Hepatocyte (in vitro differentiated cells): ENCODE data around the gene LRRC3B. TPM values are rescaled to one million over a fixed set of nuclear protein-coding genes. Genes with fewer than 3 reads are reported as not detected.

Experiments
- DNase-seq: peaks from one replicate; pipeline ENCODE4 v3.0.0-alpha.2; 2016; ENCODE audit warnings: low spot score
- H2AFZ ChIP-seq: fragments of 200-600 bp; sonication (generic); 2 replicates; pipeline ENCODE4 v1.6.0; 2016; ENCODE audit warnings: antibody characterized with exemption, mild to moderate bottlenecking
- H3K27ac ChIP-seq: fragments of 200-600 bp; sonication (generic); 2 replicates; pipeline ENCODE4 v1.5.1; 2016; ENCODE audit warnings: mild to moderate bottlenecking
- H3K27me3 ChIP-seq: fragments of 200-600 bp; sonication (generic); 2 replicates; pipeline ENCODE4 v1.6.1; 2016
- H3K36me3 ChIP-seq: fragments of 200-600 bp; sonication (generic); replicated peaks from 2 replicates; pipeline ENCODE4 v1.5.1; 2016; ENCODE audit warnings: low read depth; ENCODE audit not compliant: insufficient read depth
- H3K4me1 ChIP-seq: fragments of 200-600 bp; sonication (generic); 2 replicates; pipeline ENCODE4 v1.5.1; 2016; ENCODE audit warnings: mild to moderate bottlenecking, moderate library complexity; ENCODE audit not compliant: insufficient read depth
- H3K4me2 ChIP-seq: fragments of 200-600 bp; sonication (generic); 2 replicates; pipeline ENCODE4 v1.6.0; 2016
- H3K4me3 ChIP-seq: fragments of 200-600 bp; sonication (generic); 2 replicates; pipeline ENCODE4 v1.5.1; 2016; ENCODE audit warnings: mild to moderate bottlenecking
- H3K79me2 ChIP-seq: fragments of 200-600 bp; sonication (generic); 2 replicates; pipeline ENCODE4 v1.6.0; 2017; ENCODE audit warnings: mild to moderate bottlenecking
- H3K9me2 ChIP-seq: fragments of 200-600 bp; sonication (generic); replicated peaks from 2 replicates; pipeline ENCODE4 v1.6.0; 2017; ENCODE audit warnings: mild to moderate bottlenecking; ENCODE audit not compliant: insufficient read depth
- H3K9me3 ChIP-seq: fragments of 200-600 bp; sonication (generic); 2 replicates; pipeline ENCODE4 v1.5.1; 2016; ENCODE audit warnings: low read depth, mild to moderate bottlenecking
- H4K20me1 ChIP-seq: fragments of 200-600 bp; sonication (generic); 2 replicates; pipeline ENCODE4 v1.6.0; 2016; ENCODE audit warnings: mild to moderate bottlenecking; ENCODE audit not compliant: insufficient read depth, poor library complexity, severe bottlenecking
- EZH2 ChIP-seq: fragments of 200-600 bp; sonication (generic); IDR thresholded peaks from 2 replicates; pipeline ENCODE4 v1.6.1; 2016; ENCODE audit warnings: antibody characterized with exemption, mild to moderate bottlenecking, borderline replicate concordance
- EZH2phosphoT487 ChIP-seq: fragments of 200-600 bp; sonication (generic); IDR thresholded peaks from one replicate; pipeline ENCODE4 v1.6.1; 2018; ENCODE audit warnings: antibody characterized with exemption, mild to moderate bottlenecking, low read depth, moderate library complexity; ENCODE audit not compliant: unreplicated experiment, severe bottlenecking
- WGBS: methylation state at CpG from one replicate; pipeline ENCODE4 v1.1.6; 2016; ENCODE audit warnings: low lambda C conversion rate; ENCODE audit errors: missing lambda C conversion rate; 5-methylcytosine and 5-hydroxymethylcytosine counted together
- polyA plus RNA-seq: library from polyadenylated mRNA; unstranded; fragments of >200 nt; fragmentation: Nextera tagmentation; extraction: Ambion mirVana; gene quantifications from 2 replicates; pipeline ENCODE4 v1.2.1, GENCODE V29; 2016
- total RNA-seq: library from RNA; depleted of rRNA; stranded (reverse); fragments of >200 nt; gene quantifications from 2 replicates; pipeline ENCODE4 v1.2.3, GENCODE V29; 2014
- TF ChIP-seq, protein P1 (sequence below): fragments of 200-600 bp; sonication (generic); IDR thresholded peaks from 2 replicates; pipeline ENCODE4 v1.5.1; 2016; ENCODE audit warnings: antibody characterized with exemption, mild to moderate bottlenecking; ENCODE audit not compliant: poor library complexity

LRRC3B gene
- total and polyA plus RNA-seq, 2 experiments from 2014 or later = 1.7 to 5.9 TPM

DNA sequence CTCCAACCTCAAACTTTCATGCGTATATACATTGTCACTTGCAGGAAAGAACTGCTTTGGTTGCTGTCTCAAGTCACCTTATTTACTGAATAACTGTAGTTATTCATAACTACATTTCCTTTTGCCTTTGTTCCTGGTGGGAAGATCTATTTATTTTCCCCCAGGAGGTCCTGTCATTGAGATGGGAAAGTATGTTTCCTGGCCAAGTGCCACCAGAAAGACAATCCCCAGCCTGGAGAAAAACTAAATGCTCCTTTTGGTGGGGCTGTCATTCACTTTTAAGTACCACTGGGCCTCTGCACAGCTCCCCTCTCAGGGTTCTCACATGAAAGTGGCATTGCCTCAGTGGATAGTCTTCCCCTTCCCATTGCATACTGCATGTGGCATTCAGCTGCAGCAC, 59.8 kb downstream of the LRRC3B start:
- DNase-seq = no peak
- Histone ChIP-seq H3K79me2 (no peaks in the 10 kb centered on the region), H3K4me3 (no peak overlapping the region), H3K9me3 (no peaks in the 10 kb centered on the region), H3K36me3 (no peaks in the 10 kb centered on the region), H4K20me1 (no peaks in the 10 kb centered on the region), H3K27ac (no peak overlapping the region), H2AFZ (no peak overlapping the region), H3K4me1 (no peaks in the 10 kb centered on the region), H3K27me3 (no peaks in the 10 kb centered on the region), H3K4me2 (no peak overlapping the region), H3K9me2 (no peaks in the 10 kb centered on the region)
- no peak for TF ChIP-seq EZH2phosphoT487
- TF ChIP-seq, protein P1, sequence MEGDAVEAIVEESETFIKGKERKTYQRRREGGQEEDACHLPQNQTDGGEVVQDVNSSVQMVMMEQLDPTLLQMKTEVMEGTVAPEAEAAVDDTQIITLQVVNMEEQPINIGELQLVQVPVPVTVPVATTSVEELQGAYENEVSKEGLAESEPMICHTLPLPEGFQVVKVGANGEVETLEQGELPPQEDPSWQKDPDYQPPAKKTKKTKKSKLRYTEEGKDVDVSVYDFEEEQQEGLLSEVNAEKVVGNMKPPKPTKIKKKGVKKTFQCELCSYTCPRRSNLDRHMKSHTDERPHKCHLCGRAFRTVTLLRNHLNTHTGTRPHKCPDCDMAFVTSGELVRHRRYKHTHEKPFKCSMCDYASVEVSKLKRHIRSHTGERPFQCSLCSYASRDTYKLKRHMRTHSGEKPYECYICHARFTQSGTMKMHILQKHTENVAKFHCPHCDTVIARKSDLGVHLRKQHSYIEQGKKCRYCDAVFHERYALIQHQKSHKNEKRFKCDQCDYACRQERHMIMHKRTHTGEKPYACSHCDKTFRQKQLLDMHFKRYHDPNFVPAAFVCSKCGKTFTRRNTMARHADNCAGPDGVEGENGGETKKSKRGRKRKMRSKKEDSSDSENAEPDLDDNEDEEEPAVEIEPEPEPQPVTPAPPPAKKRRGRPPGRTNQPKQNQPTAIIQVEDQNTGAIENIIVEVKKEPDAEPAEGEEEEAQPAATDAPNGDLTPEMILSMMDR = no peak
- TF ChIP-seq EZH2 = no peak
- WGBS = 96% methylated on average over 1 of the region's 1 CpG

DNA sequence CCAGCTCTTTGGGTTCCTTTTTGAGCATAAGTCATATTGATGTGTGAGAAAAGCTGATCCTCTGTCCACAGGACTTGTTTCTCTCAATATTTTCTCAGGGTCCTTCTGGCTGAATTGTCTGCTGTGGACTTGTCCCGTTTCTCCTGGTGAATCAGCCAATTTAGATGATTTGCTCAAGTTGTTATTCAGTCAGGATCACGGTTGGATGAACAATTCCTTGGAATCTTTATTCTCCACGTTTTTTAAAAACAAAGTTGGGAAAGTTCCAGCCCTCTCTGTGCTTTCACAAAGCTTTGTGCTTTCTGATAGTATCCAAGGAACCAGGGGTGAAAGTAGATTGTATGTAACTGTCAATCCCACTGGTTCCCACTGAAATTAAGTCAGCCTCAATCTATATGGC, 61.3 kb downstream of the LRRC3B start:
- no peak for TF ChIP-seq EZH2
- TF ChIP-seq EZH2phosphoT487 = no peak
- TF ChIP-seq, protein P1 = no peak
- no peak overlapping the region for H3K27ac ChIP-seq

DNA sequence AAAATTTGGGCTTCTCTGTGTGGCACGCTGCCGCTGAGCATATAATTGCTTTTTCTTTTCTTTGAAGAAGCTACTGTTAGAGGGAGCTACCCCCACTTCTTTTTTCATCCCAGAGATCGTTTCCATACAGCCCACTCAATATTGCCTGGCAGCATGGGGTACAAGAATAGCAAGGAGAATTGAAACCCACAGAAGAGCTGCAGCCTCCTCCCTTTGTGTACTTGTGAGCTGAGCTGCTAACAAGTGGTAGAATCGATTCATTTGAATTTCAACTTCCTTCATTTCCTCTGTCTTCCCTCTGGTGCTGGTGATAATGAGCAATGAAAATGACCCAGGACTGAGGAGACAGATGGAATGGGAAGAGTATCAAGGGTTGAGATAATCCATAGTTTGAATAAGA, 64.9 kb downstream of the LRRC3B start:
- TF ChIP-seq EZH2phosphoT487 (no peak), EZH2 (no peak)
- TF ChIP-seq, protein P1 = no peak
- Histone ChIP-seq H2AFZ (no peak overlapping the region), H3K9me3 (no peaks in the 10 kb centered on the region), H3K36me3 (no peaks in the 10 kb centered on the region), H3K27me3 (no peaks in the 10 kb centered on the region), H3K4me1 (no peaks in the 10 kb centered on the region), H3K79me2 (no peaks in the 10 kb centered on the region), H3K27ac (no peak overlapping the region), H3K4me3 (no peak overlapping the region), H4K20me1 (no peaks in the 10 kb centered on the region), H3K9me2 (no peaks in the 10 kb centered on the region), H3K4me2 (no peak overlapping the region)
- no peak for DNase-seq
- 90% methylated on average over 4 of the region's 4 CpGs for WGBS

More for the DNA sequence above, 61.3 kb downstream of the LRRC3B start:
- no peaks in the 10 kb centered on the region for H3K36me3 ChIP-seq
- no peak overlapping the region for H2AFZ ChIP-seq
- no peaks in the 10 kb centered on the region for H3K4me1 ChIP-seq
- no peak overlapping the region for H3K4me2 ChIP-seq
- no peak overlapping the region for H3K4me3 ChIP-seq
- H3K79me2 ChIP-seq = no peaks in the 10 kb centered on the region
- 78% methylated on average over 3 of the region's 3 CpGs for WGBS
- no peak for DNase-seq
- no peaks in the 10 kb centered on the region for H4K20me1 ChIP-seq
- no peaks in the 10 kb centered on the region for H3K9me3 ChIP-seq
- no peaks in the 10 kb centered on the region for H3K9me2 ChIP-seq
- no peaks in the 10 kb centered on the region for H3K27me3 ChIP-seq

DNA sequence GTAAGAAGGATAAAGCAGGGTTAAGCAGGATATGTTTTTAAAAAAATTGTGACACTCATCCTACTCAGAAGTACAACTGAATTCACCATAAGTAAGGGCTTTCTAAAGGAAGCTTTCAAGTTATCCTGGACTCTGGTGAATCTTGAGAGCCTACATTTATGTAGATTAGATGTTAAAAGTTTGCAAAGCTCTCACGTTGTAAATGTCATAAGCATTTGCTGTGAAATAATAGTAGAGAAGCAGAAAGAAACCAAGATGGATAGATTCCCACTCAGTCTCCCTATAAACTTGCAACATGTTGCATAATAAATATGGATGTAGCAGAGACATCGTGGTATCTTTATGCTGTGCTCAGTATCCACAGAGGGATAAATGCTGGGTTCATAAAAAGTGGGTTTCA, 77.0 kb downstream of the LRRC3B start:
- WGBS = 41% methylated on average over 2 of the region's 2 CpGs
- Histone ChIP-seq H3K4me2 (no peak overlapping the region), H3K4me1 (no peaks in the 10 kb centered on the region), H3K36me3 (no peaks in the 10 kb centered on the region), H3K79me2 (no peaks in the 10 kb centered on the region), H3K9me3 (no peaks in the 10 kb centered on the region), H3K27me3 (no peaks in the 10 kb centered on the region), H3K27ac (no peak overlapping the region), H4K20me1 (no peaks in the 10 kb centered on the region), H3K4me3 (no peak overlapping the region), H2AFZ (no peak overlapping the region), H3K9me2 (no peaks in the 10 kb centered on the region)
- DNase-seq = no peak
- TF ChIP-seq, protein P1 = no peak
- TF ChIP-seq EZH2phosphoT487 (no peak), EZH2 (no peak)
